CD4-positive, alpha-beta T cell treated with Interferon alpha-2 for 1 hour (primary cell): Measurements from ENCODE around the gene PDGFA.

Experiments used
- DNase-seq, 2 donors: peaks; one replicate each; pipeline ENCODE4 v3.0.0-alpha.2; 2020 to 2022

PDGFA gene

GRCh38 chr7:485188-486081, 34.2 kb downstream of the PDGFA start:
- DNase-seq: no peak

- DNase-seq: no peak
Measured at GRCh38 chr7:484356-485101, 35.1 kb downstream of the PDGFA start.

DNA sequence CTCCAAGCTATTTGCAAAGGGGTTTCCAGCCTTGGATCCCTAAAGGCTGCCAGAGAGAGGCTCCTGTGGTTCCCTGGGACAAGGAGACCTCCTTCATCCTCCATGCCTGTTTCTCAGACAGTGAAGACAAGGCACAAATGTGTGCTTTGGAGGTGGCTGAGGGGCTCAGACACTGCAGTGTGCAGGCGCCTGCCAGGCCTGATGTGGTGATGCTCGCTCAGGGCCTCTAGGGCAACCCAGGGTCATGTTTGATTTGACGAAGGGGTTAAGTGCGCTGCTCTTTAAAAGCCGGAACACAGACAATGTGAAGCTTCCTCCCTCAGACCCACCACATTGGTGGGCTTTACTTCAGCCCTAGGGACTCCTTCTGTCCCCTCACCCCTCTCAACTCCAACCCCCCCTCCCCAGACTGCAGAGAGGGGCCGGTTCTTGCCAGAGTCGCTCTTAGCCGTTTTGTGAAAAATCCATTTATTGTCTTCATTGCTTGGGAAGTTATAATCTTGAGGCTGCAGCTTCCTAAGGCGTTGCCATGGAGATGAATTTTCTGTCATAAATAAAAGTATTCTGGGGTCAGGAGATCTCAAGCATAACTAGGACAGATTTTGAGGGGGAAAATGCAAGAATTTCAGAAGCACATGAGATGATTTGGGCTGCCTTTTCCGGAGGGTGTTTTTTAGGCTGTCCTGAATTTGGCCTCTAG, 35.8 kb downstream of the PDGFA start:
- DNase-seq: no peak

GRCh38 chr7:482521-483083, 37.0 kb downstream of the PDGFA start:
- no peak for DNase-seq

- no peak for DNase-seq
Measured at GRCh38 chr7:481219-481930, 38.3 kb downstream of the PDGFA start.

DNA sequence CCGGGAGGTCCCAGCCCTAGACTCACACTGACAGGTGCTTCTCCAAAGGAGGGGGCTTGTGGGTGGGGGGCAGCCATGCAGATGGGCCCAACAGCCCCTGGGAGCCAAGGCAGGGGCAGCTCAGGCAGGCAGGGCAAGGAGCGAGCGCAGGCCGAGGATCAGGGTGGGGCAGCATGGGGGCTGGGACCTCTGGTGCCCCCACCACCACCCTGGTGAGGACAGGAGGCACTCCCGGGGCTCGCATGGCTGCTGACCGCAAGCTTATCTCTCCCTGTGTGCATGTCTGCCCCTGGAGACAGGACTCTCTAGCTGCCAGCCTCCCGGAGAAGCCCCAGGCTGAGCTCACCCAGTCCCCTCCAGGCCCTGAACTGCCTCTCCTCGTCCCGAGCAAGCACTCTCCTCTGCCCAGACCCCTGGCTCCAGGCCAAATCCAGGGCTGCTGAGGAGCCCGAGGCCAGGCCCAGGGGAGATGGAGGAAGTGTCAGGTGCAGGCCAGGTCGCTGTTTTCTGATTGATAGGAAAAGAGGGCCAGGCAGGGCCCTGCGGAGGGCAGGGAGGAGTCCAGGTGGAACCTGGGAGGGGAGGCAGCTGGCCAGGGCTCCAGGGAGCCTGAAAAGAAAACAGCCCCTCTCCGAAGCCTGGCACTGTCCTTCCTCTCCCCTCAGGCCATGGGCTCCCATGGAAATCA, 39.0 kb downstream of the PDGFA start:
- no peak for DNase-seq

DNA sequence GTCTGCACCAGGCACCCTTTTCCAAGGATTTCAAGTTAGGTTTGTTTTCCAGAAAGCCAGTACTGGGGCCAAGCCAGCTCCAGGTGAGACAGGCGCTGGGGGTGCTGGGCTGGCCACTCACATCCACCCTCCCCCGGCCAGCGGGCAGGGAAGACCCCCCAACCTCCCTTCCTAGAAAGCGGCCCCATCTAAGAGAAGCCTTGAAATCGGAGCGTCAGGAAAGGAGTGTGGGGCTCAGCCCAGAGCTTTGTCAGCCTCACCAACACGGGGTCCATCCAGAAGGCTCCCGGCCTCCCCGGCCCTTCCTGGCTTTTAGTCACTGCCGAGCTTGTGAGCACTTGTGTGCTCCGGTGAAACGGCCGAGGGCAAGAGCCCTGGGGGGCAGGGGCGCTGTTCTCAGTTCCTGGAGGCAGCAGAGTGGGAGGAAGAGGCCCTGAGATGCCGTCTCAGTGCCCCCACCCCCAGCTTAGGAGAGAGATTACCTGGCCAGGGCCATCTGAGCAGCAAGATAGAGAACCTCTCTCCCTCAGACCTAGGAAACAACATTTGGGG, 39.6 kb downstream of the PDGFA start:
- DNase-seq: no peak

DNA sequence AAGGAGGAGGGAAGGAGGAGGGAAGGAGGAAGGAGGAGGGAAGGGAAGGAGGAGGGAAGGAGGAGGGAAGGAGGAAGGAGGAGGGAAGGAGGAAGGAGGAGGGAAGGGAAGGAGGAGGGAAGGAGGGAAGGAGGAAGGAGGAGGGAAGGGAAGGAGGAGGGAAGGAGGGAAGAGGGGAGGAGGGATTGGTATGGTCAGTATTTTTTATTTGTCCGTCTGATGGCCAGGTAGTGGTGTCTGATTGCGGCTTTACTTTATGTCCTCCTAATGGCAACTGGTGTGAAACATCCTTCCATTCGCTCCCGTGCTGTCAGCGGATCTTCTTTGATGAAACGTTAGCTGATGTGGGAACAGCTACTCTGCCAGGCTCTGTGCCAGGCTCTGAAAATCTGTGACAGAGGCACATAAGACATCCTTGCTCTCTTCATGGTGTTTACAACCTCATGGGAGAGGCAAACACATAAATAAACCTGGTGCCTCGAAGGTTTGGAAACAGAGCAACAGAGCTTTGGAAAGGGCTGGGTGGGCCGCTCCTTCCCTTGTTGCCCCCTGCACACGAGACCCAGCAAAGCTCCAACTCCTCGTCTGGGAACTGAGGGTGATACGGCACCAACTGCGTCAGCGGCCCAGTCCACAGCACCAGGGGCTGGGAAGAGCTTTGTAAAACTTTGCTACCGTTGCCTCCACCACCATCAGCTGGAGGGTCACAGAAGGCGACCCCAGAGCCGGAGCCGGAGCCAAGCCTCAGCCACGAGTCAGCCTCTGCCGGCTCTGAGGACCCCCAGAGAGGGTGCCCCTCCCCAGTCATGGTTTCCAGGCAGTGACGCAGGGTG, 40.3 kb downstream of the PDGFA start:
- DNase-seq: no peak

DNA sequence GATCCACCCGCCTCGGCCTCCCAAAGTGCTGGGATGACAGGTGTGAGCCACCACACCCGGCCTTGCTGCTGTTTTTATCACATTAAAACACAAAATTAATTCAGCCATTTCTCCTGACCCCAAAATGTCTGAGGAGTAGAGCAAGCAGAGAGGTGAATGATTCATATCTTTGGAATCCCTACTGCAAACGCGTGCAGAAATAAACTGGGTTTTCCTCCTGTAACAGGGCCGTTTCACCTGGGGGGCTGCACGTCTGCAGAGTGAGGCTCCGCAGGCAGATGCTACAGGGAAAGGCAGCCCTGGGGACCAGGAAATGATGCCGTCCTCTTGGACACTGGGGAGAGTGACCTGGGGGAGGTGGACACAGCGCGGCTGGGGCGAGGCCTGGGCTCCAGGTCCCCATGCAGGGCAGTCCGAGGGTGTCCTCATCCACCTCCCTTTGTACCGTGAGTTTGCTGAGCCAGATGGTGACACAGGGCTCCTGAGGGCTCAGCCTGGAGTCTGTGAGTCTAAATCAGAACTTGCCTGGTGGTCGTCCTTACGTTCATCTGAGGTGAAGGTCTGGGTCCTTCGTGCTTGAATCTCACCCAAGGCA, 41.9 kb downstream of the PDGFA start:
- no peak for DNase-seq

GRCh38 chr7:476736-477360, 42.8 kb downstream of the PDGFA start:
- DNase-seq: no peak

DNA sequence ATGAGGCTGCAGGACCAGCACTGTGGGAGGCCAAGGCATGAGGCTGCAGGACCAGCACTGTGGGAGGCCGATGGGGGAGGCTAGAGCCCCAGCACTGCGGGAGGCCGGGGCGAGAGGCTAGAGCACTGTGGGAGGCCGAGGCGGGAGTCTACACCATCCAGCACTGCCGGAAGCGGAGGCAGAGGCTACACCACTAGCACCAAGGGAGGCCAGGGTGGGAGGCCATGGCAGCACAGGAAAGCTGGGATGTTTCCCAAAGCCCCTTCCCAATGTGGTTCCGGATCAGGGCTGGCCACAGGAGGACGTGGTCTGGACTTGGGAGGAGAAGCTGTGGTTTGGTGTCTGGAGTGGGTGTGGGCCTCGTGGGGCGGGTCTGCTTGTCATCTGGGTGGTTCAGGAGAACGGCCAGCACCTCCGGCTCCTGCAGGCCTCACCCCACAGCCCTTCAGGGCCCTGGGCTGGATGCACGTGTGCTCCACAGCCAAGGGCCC, 43.6 kb downstream of the PDGFA start:
- DNase-seq: no peak

- DNase-seq: no peak
Measured at GRCh38 chr7:475425-475728, 44.3 kb downstream of the PDGFA start.

GRCh38 chr7:474605-475424, 44.8 kb downstream of the PDGFA start:
- no peak for DNase-seq

GRCh38 chr7:473870-474604, 45.6 kb downstream of the PDGFA start:
- no peak for DNase-seq

GRCh38 chr7:473211-473734, 46.4 kb downstream of the PDGFA start:
- no peak for DNase-seq

DNA sequence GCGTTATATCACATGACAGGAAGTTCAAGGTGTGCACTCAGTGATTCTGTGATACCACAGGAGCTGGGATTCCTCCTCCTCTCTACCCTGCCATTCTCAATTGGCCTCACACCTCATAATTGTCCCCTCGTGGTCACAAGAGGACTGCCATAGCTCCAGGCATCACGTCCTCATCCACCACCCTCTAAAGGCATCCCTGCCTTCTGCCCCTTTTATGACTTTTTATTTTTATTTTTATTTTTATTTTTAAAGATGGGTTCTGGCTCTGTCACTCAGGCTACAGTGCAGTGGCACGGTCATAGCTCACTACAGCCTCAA, 47.0 kb downstream of the PDGFA start:
- no peak for DNase-seq

DNA sequence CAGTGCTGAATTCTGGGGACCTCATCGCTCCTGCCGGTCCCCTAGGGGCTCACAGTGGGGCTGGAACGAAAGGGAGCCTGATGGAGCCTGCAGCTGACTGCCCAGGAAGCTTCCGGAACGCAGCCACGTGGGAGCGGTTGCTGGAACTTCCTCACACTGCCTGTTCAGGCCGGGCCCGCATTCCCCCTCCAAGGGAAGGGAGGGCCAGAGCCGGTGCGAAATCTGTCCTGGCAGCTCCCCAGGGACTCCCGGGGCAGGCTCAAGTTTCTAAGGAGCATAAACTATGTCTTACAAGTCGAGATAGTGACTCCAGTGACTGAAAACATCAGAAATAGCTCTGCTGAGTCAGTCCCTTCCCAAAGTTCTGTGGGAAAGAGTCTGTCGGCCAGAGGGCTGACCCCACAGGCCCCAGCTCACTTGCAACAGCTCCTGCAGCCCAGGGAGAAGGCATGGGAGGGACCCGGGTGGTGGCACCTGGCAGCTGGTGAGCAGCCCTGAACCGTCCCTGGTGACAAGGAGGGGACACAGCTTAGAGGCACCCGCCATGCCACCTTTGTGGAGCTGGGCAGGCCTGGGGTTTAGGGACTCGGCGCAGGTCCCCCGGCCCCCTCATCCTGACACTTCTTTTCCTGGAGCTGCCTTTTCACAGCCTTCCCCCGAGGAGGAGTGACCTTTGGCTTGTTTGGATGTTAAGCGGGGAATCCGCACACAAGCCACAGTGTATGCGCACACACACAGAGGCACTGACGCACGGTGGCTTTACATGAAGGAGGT, 47.6 kb downstream of the PDGFA start:
- no peak for DNase-seq
